NCI-H146 (cell line): Measurements from ENCODE around the gene ATE1.

Source experiments
- DNase-seq: peaks from one replicate; lab custom pipeline; 2025; lab: John Stamatoyannopoulos, UW

The ATE1 gene

DNA sequence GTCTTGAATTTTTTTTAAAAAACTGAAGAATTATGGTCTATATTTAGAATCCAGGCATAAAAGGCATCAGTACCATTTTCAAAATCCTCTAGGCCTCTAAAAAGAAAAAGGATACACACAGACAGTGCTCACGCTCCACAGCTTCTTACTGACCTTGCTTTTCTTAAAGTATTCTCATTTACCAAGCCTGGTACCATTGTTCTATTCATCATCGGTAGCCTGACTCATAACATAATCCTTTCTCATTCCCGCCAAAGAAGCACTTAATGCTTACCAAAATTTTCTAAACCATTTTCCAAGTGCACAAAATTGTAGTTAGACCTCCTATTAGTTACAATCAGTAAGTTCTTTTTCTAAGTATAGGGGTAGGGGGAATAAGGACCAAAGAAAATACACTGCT lies 54.6 kb downstream of the ATE1 start:
- DNase-seq, result no peak

DNA sequence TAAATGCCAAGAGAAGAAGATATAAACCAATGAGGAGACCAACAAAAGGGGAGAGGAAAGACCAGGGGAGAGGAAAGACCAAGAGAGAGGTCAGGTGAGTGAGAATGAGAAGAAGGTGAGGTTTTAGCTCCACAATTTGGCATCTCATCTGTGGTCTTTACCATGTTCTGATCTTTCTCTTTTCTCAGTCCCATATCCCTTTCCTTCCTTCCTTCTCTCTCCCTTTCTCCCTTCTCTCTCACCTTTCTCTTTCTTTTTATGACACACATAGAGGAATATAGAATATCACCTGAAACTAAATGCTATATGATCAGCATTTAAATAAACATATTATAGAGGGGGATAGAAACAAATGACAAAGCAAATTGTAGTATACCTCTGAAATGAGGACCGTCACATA lies 57.4 kb downstream of the ATE1 start:
- DNase-seq, result no peak

DNA sequence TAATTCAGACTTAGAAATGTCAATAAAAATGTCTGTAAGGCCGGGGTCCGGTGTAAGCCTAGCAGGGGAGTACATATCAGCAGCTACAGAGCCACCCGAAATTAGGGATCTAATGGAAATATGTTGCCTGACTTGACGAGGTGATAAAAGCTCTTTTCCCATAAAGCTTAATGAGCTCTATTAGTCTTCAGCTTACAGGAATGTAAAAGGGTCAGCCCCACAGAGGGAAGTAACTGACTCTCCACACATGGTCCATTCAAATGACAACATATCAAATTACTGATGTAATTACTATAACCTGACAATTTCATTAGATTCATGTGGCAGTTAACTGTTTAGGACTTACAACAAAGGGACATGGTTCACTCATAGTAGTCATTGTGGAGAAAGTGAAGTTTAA lies 62.3 kb downstream of the ATE1 start:
- peak; percentile 85 for DNase-seq

DNA sequence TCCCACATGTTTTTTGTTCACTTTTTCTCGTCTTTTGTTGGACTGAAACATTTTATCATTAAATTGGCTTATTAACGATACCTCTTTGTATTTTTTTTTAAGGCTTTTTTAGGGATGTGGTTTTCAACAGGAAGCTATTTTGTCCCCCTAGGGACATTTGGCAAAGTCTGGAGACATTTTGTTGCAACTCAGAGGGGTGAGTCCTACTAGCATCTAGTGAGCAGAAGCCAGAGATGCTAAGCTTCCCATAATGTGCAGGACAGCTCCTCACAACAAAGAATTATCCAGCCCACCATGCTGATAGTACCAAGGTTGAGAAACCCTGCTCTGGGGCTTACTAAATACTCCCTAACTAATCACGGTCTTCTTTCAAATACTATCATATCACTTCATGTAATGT lies 63.2 kb downstream of the ATE1 start:
- no peak for DNase-seq

DNA sequence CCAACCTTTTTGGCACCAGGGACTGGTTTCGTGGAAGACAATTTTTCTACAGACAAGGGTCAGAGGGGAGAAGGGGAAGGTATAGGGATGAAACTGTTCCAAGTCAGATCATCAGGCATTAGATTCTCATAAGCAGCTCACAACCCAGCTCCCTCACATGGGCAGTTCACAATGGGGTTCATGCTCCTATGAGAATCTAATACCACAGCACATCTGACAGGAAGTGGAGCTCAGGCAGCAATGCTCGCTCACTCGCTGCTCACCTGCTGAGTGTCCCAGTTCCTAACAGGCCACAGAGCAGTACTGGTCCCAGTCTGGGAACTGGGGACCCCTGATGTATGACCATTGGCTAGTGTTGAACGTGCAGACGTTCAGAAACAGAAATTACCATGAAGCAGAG lies 63.7 kb downstream of the ATE1 start:
- DNase-seq, result no peak

DNA sequence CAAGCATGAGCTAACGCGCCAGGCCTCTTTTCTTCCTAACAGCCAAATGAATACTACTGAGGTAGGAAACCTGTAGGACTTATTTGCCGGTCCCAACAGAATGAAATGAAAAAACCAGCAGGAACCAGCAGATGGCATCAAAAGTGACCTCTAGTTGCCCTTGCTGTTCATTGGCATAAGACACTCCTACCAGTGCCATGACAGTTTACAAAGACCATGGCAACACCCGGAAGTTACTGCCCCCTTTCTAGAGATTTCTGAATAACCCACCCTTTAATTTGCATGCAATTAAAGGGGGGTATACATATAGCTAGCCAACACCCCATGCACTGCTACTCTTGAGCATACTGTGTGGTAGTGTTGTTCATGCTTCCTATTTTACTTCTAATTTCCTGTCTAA lies 65.2 kb downstream of the ATE1 start:
- DNase-seq, result no peak

DNA sequence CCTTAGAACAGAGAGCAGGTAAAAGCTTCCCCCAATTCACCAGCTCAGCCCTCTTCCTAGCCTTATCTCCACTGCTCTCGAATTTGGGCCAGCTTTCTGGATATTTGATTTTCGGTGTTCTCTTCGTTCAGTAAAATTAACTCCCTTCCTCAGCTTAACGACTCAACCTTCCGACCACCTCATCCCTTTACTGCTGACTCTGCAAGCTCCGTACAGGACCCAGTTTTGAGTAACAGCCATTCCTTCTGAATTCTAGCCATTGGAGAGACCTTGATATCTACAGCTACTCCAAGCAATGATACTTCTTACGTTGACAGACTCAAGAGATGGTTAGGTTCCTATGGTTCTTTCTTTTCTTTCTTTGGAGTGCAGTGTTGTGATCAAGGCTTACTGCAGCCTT lies 65.8 kb downstream of the ATE1 start:
- no peak for DNase-seq

DNA sequence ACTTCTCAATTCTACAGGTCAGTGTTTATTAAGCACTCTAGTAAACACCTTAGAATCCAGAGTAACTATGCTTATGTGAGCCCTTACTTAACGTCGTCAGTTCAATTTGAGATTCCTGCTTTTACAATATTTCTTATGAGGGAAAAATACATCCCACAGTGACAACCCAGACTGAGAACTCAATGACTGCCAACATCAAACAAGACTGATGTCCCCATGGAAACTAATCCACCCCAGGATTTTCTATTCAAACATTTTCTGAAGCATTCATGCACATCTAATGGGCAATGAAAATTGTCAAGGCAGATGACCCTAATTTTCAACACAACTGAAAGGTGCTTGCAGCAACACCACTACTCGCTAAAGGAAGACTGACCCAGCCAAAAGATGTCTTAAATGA lies 67.0 kb downstream of the ATE1 start:
- peak; percentile 86 for DNase-seq

DNA sequence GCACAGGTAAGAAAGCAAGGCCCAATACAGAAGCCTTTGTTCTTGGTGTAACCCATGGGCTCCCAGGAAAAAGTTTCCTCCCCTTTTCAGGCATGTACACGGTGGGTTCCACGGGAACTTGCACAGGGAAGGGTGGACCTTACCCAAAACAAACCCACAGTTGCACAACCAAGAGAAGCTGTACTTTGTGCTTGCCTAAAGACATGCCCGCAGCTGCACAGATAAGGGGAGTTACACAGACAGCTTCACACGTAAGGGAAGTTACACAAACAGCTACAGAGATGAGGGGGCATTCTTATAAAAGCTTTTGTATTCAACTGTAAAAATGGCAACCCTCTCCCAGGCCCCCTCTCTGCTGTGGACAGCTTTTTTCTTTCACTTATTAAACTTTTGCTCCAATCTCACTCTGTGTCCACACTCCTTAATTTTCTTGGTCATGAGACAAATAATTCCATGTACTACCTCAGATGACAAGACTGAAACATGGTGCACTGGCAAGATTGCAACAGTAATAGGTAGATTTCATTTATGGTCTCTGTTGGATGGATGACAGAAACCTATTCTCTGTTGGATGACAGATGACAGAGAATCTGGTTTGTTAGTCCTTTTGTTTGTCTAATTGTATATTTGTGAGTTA lies 72.9 kb downstream of the ATE1 start:
- DNase-seq, result no peak

DNA sequence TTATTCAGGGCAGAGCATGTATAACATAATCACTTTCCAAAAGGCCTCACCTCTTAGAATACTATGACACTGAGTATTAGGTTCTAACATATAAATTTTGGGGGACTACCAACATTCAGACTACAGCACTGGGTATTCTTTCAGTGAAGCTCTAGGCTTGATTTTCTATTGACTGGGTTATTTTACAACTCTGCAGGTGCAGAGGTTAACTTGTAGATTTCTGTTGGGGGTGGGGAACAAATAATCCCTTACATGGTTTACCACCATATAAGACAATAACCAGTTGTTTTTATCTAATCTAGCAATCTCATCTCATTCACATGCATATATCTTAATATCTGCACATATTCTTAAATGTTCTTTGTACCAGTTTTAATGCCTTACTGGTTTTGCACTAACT lies 73.9 kb downstream of the ATE1 start:
- DNase-seq, result no peak

DNA sequence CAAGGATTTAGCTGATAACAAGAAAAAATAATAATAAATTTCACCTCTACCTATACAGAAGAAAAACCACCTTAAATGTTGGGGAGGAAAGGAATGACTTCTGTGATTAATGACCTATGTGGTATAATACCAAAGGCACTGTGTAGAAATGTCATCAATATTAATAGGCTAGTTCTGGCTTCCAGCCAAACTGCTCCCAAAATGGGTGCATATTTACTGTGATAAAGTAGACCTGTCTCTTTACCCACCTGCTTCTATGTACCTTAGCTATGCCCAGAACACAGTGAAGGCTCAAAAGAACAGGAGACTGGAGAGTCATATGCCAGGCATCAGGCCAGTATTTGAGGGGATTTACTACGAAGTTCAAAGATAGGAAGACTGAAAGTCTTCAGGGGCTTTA lies 76.0 kb downstream of the ATE1 start:
- peak; percentile 89 for DNase-seq

DNA sequence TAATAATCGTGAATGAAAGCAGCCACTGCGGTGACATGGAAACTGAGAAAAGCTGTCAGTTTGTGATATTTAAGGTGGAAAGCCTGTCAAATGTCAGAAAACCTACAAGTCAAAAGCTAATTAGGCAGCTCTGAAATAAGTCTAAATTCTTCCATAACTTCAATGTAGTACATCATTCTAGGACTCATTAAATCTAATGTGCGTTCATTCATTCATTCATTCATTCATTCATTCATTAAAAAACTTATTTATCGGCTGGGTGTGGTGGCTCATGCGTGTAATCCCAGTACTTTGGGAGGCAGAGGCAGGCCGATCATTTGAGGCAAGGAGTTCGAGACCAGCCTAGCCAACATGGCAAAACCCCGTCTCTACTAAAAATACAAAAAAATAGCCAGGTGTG lies 79.7 kb downstream of the ATE1 start:
- no peak for DNase-seq

DNA sequence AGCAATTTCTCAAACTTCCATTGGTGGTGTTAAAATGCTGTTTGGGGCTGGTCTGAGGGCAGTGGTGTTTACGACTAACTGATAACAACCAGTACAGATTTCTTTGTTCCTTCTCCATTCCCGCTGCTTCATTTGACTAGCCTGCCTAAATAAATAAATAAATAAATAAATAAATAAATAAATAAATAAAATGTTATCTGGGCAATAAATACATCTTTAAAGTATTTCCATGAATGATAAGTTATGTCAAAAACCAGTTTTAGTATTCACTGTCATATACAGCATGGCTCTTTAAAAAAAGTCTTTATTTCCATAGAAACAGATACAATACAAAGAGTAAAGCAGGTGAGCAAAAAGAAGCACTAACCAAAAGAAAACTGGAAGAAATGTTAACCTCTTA lies 81.3 kb downstream of the ATE1 start:
- DNase-seq, result no peak

DNA sequence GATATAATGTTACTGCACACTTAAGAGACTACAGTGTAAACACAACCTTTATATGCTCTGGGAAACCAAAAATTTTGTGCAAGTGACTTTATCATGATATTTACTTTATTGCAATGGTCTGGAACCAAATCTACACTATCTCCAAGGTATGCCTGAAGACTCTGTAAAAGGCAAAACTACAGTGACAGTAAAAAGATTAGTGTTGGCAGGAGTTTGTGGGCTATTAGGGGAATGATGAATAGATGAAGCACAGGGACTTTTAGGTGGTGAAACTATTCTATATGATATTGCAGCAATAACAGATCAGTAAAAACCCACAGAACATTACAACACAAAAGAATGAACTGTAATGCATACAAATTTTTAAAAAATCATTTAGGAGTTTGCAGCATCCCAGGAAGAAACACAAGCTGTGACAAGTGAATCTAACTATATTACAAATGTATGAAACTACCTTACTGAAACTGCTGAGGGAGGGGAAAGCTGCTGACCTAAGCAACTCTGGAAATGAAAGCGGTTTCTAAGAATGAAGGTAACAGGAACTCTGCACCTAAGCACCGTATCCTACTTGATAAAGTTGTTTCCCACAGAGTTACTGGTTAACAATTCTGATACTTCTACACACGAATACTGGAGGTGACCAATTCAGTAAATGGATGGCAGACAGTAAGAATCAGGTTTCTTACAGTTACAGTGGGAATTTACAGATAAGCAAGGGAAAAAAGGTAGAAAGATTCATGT lies 82.6 kb downstream of the ATE1 start:
- no peak for DNase-seq

DNA sequence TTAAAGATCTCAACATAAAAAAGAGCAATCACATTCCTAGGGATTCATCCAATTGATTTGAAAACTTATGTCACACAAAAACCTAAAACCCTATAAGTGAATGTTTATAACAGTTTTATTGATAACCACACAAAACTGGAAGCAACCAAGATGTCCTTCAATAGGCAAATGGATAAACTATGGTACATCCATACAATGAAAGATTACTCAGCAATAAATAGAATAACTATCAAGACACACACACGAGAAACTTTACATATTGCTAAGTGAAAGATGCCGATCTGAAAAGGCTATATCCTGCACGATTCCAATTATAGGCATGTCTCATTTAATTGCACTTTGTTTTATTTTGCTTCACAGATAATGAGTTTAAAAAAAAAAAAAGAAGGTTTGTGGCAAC lies 83.3 kb downstream of the ATE1 start:
- DNase-seq, result no peak

DNA sequence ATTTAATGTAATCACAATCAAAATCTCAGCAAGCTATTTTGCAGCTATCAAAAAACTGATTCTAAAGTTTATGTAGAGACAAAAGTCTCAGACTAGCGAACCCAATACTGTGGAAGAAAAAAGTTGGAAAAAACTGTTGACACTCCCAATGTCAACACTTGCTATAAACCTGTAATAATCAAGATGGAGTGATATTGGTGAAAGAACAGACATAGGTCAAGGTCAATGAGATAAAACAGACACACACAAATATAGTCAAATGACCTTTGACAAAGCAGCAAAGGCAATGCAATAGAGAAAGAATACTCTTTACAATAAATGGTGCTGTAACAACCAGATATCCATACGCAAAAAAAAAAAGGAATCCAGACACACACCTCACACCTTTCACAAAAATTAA lies 84.5 kb downstream of the ATE1 start:
- DNase-seq, result no peak

DNA sequence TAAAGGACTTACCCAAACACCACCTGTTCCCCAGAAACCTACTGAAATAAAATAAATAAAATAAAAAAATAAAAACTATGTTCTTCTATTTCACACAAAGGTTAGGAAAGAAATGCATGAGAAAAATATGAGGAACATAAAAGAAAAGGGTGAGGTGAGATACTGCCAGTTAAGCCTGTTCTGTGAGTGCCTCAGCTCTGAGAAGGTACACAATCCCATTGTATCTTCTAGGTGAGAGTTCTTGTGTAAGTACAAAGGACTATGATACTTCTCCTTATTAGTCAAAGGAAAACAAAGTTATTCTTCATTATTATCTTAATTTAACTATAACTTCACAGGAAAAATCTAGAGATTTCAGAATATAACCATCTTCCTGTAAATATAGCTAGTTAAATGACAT lies 86.0 kb downstream of the ATE1 start:
- DNase-seq, result no peak

DNA sequence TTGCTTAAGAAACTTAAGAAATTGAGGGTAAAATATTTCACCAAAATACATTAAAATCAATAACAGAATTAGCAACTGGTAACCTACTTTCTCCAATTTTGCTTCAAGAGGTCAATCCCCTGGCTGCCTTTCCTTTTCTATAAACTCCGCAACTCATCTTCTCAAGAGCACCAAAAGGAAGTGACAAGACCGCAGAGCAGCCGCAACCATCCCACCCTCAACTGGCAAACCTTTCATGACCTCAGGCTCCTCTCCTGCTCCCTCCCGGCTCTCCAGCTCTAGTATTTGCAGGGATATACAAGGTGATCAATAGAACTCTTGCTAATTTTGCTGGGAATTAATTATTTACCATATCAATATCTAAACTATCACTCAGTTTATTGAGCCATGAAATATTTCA lies 88.9 kb downstream of the ATE1 start:
- no peak for DNase-seq

DNA sequence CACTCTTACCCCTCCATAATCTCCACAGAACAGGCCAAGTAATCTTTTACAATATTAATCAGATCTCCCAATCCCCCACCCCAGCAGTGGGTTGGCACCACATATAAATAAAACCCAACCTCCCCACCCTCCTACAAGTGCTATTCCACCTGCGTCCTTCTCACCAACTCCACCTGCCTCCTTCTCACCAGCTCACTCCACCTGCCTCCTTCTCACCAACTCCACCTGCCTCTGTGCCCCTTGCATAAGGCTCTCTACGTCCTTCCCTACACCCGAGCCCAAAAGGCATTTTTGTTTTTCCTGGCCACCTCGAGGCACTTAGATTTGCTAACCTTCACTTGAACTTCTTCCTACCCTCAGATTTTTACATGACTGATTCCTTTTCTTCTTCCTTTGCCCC lies 89.7 kb downstream of the ATE1 start:
- no peak for DNase-seq

DNA sequence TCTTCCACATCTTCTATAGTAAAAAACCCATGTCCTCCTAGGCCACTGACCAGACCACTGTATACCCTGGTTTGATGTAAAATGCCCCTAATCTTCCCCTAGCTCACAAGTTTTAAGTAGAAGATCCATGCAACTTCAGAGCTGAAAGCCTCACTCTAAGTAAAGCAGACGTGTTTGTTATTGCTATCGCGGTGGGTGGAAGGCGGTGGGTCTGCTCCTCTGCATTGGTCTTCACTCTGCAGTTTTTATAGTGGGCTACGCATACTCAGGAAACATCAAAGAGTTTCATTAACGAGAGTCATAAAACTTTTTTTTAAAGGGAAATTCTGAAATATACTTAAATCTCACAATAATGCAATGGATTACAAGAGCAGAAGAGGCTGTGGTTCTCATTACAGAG lies 91.7 kb downstream of the ATE1 start:
- DNase-seq, result no peak

DNA sequence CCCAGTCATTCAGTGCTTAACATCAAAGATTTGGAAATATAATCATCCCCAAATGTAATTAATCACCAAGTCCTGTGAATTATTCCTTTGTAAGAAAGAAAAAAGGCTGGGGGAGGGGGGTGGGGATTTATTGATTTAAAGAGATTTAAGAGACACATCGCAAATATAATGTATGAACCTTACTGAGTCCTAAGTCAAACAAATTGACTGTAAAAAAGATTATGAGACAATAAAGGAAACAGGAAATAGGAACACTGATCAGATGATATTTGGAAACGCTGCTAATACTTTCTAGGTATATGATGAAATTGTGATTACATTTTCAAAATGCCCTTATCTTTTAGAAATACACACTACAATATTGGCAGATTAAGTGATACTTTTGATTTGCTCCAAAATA lies 92.5 kb downstream of the ATE1 start:
- DNase-seq, result peak; percentile 34

DNA sequence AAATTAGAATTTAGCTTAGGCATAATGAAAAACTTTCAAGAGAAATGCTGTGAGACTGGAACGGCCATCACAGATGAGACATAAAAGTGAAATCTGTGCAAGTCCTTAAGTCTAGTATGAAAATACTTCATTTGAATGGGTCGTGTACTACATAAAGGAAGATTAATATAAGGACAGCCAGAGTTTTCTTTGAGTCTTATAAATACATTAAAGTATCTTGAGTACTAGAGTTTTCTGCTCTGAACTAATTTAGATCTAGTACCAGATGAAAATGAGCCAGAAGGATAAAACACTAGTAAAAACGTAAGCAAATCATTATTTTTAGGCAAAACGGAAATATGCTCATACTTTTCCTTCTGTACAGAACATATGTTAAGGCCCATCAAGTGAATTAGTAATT lies 93.1 kb downstream of the ATE1 start:
- DNase-seq, result no peak

DNA sequence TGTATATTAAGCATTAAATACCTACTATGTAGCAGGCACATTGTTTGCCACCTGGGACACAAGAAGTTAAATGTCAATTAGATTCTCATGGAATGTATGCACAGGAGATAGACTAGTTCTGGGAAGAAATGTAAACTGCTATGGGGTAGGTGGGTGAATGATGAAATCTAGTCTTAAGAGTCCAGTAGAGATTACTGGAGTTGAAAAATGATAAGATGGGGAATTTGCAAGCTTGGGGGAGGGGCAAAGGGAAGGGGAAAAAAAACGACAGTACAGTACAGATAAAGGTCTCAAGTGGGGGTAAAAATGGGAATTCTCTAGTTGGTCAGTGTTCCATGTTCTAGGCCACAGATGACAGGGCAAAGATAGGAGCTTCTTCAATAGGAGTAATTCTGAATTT lies 94.4 kb downstream of the ATE1 start:
- no peak for DNase-seq

DNA sequence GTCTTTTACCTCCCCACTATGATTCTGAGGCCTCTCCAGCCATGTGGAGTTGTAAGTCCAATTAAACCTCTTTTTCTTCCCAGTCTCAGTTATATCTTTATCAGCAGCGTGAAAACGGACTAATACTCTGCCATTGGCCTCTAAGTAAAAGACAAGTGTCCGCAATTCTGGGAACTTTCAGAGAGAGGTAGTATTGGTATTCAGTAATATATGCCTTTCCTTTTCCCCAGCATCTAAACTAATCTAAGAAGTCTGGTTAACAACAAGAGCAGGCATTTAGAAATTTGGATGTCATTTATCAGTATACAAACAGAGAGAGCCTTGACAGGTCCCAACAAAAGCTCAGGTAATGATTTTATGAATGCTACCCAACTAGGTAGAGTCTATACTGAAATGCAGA lies 95.2 kb downstream of the ATE1 start:
- no peak for DNase-seq
